Activated gamma-delta T cell (primary cell): Measurements from ENCODE around the gene SH3BP5.

Source experiments
- DNase-seq: peaks from one replicate; lab custom pipeline; 2025; lab: John Stamatoyannopoulos, UW

The SH3BP5 gene

DNA sequence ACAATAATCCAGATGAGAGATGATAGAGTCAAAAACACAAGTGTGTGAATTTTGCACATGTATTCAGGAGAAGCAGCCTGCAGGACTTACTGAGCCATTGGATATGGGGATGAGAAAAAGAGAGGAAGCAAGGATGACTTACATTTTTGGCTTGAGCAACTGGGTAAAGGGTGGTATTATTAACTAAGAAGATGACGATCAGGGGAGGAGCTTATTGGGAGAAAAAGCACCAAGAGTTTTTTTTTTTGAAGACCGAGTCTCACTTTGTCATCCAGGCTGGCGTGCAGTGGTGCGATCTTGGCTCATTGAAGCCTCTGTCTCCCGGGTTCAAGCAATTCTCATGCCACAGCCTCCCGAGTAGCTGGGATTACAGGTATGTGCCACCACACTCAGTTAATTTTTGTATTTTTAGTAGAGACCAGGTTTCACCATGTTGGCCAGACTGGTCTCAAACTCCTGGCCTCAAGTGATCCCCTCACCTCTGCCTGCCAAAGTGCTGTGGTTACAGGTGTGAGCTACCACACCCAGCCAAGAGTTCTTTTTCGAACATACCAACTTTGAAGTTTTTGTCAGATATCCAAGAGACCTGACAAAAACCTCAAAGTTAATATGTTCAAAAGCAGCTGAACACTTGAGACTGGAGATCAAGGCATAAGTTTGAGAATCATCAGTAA, 14.8 kb upstream of the SH3BP5 start:
- DNase-seq = no peak

- no peak for DNase-seq
Observed at GRCh38 chr3:15346516-15346915, 14.1 kb upstream of the SH3BP5 start.

DNA sequence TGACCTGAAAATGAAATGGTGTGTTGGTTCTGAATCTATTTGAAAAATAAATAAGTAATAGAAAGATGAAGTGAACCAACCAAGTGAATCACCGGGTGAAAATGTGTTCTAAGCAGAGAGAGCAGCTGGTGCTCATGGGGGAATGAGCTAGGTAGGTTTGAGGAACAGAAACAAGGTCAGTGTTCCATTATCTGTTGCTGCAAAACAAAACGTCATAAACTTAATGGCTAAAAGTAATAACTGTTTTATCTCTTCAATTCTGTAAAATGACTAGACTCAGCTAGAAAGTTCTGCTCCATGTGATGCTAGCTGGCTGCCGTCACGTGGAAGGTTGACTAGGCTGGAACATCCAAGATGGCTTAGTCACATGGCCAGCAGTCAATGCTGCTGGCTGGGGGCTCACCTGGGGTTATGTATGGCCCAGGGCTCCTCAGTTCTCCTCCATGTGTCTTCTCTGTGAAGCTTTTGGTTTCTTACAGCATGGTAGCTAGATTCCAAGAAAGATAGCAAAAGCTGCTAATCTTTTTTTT, 13.3 kb upstream of the SH3BP5 start:
- DNase-seq = no peak

GRCh38 chr3:15345066-15345607, 12.8 kb upstream of the SH3BP5 start:
- no peak for DNase-seq

GRCh38 chr3:15342945-15343344, 10.6 kb upstream of the SH3BP5 start:
- no peak for DNase-seq

DNA sequence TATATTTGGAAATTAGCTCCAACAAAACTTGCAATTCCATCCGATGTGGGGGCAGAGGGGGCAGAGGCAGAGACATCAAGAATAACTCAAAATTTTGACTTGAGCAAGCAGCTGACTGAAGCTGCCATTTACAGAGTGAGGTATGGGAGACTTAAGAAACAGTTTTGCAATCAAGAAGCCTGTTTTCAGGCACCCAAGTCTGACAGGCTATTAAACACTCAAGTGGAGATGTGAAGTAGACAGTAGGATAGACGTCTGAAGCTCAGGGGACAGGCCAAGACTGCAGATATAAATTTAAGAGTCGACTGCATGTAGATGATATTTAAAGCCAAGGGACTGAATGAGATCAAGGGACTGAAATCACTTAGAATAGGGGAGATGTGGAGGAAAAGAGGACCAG, 9.9 kb upstream of the SH3BP5 start:
- no peak for DNase-seq

- no peak for DNase-seq
Observed at GRCh38 chr3:15341030-15341726, 8.8 kb upstream of the SH3BP5 start.

GRCh38 chr3:15339786-15340215, 7.4 kb upstream of the SH3BP5 start:
- DNase-seq = no peak

- no peak for DNase-seq
Observed at GRCh38 chr3:15339001-15339400, 6.6 kb upstream of the SH3BP5 start.

DNA sequence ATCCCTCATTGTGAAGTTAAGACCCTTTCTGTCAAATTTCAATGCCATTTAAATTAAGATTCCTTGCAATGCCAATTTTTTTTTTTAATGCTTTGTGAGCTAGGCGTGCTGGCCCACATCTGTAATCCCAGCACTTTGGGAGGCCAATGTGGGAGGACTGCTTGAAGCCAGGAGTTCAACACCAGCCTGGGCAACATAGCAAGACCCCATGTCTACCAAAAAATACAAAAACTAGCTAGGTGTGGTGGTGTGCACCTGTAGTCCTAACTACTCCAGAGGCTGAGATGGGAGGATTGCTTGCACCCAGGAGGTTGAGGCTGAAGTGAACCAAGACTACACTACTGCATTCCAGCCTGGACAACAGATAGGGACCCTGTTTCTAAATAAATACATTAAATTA, 5.6 kb upstream of the SH3BP5 start:
- no peak for DNase-seq

DNA sequence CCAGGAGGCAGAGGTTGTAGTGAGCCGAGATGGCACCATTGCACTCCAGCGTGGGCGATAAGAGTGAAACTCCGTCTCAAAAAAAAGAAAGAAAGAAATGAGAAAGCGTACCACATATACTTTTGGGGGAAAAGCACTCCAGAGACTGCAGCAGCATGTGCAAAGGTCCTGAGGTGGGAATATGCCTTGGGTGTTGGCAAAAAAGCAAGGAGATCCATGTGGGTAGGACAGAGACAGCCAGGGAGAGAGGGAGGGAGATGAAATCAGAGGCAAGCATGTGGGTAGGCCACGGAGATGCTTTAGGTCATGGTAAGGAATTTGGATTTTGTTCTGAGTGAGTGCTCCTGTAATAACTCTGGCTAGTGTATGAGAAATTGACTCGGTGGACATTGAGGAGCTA, 3.7 kb upstream of the SH3BP5 start:
- no peak for DNase-seq

DNA sequence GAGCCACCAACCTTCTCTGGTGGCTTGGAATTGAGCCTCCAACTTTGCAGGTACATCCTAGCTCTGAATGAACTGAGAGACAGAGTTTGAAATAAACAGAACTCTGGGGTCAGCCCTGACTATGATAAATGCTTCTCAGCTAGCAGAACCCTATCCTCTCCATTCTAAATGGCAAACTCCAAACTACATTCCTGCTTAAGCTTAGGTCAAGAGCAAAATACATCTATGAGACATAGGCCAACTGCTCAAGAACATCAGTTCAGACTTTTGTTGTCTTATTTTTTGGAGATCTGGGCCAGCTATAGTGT, 1.5 kb upstream of the SH3BP5 start:
- no peak for DNase-seq

DNA sequence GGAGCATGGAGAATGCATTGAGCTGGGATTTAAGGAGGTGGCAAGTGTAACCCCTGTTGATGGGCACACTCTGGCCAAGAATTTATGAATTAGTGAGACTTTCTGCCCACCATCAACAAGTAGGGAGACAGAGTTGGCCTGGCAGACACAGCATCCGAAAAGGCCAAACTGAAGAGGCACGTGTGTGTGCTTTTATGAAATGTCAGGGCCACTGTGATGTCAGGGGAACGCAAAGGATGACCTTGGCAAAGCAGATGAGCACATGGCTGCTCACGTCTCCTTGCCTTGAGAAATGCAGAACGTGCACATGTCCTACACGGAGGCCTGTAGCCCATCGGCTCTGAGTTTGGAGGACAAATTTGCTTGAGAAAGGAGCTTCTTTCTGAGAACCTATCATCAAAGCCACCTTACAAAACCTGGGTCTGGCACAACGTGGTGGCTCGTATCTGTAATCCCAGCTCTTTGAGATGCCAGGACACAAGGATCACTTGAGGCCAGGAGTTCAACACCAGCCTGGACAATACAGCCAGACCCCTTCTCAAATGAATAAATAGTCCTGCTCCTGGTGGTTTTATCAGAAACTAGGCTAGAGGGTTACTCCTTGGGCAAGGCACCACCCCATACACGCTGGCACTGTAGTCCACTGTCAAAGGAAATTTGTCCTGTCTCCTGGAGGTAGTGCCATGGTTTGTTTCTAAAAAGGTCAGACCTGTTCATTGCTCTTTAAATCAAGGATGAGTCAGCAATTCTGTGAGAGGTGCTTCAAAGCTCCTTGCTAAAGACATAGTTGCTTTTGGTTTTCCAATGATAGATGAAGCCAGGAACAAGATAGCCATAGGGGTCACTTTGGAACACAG, 941 bp upstream of the SH3BP5 start:
- DNase-seq = no peak

GRCh38 chr3:15331606-15332404, 581 bp downstream of the SH3BP5 start:
- DNase-seq = peak; percentile 25

- DNase-seq = no peak
Observed at GRCh38 chr3:15331072-15331605, 1.2 kb downstream of the SH3BP5 start.

DNA sequence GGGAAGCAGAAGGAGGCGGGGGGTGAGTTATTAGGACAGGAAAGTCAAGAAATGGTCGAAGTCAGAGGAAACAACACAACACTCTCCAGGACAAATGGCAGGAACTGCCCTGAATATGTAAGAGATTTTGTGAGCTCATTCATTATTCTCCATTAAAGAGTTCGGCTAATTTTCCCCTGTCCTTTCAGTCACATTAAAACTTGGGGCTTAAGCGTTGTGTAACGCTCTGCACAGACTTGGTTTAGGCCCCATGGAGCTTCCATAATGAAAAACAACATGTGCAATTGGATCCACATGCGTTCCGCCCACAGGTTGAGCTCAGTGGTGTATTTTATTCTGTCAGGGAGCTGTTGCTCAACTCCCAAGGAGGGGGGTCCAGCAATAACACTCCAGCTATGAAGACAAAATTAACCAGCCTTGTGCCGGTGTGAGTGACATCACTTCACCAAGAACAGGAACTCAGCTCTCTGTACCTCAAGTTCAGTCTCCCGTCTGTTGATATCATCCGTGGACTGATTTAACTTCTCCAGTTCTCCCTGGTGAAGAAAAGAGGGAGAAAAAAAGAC, 2.3 kb downstream of the SH3BP5 start:
- DNase-seq = no peak

DNA sequence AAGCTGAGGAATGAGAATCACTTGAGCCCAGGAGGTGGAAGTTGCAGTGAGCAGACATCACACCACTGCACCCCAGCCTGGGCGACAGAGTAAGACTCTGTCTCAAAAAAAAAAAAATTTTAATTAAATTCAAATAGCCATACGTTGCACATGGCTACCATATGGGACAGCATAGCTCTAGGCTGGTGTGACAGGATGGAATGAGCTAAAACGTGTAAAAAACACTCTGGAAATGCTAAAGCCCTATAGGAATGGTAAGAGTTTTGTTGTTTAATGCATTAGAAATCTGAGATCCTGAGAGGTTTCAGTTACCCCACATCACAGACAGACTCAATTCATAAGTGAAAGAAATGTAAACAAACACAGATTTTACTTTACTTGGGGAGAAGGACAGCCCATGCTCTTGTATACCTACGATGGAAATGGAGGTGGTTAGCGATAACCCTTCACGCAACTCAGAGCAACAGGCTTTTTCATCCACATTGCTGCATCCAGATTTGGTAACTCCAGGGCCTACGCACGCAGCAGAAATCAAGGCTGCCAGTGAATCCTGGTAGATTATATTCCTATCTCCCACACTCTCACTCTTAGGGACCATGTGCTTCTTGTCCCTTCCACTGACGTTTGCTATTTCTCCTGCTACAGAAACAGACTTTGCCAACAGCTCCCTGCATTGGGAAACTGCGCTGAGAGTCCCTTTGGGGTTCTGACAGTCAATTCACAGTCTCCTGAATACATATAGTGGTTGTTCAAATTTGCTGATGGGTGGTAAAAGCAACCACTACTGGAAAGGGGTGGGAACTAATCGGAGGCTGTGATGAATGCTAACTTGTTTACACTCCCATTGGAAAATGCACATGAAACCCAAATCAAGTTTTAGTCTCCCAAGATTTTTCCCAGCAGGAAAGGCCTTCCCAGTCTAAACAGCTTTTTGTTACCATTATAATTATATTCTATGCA, 3.1 kb downstream of the SH3BP5 start:
- DNase-seq = no peak

GRCh38 chr3:15327941-15328340, 4.4 kb downstream of the SH3BP5 start:
- DNase-seq = no peak

- DNase-seq = no peak
Observed at GRCh38 chr3:15326673-15327072, 5.7 kb downstream of the SH3BP5 start.

GRCh38 chr3:15326037-15326436, 6.3 kb downstream of the SH3BP5 start:
- DNase-seq = no peak
